SW480 (cell line): ENCODE data around the gene ACD.

Experiments
- DNase-seq: peaks from one replicate; pipeline ENCODE4 v3.0.0-alpha.2; 2016; ENCODE audit warnings: low spot score

The ACD gene

DNA sequence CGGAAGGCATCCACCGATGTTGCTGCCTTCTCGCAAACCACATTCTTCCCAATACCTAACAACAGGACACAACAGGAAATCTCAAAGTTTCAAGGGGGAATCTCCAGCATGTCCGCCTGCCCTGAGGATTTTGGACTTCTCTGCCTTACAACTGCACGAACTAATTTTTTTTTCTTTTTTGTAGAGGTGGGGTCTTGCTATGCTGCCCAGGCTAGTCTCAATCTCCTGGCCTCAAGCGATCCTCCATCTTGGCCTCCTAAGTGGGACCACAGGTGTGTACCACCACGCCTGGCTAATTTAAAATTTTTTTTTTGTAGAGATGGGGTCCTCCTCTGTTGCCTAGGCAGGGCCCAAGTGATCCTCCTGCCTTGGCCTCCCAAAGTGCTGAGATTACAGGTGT is 15.9 kb upstream of the ACD start:
- DNase-seq: no peak

DNA sequence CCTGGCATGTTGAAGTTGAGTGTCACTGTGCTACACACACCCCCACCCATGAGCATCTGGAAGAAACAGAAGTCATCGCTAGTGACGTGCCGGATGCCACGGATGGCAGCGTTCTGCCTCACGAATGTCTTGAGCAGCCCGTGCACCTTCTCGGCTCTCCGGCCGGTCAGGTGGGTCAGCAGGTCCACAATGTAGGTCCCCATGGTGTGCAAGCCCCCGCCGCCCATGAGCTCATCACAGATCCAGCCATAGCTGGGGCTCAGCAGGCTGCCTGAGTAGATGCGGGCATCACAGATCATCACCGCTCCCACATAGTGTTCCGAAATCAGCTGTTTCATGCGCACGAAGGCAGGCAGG is 15.5 kb upstream of the ACD start:
- no peak for DNase-seq

DNA sequence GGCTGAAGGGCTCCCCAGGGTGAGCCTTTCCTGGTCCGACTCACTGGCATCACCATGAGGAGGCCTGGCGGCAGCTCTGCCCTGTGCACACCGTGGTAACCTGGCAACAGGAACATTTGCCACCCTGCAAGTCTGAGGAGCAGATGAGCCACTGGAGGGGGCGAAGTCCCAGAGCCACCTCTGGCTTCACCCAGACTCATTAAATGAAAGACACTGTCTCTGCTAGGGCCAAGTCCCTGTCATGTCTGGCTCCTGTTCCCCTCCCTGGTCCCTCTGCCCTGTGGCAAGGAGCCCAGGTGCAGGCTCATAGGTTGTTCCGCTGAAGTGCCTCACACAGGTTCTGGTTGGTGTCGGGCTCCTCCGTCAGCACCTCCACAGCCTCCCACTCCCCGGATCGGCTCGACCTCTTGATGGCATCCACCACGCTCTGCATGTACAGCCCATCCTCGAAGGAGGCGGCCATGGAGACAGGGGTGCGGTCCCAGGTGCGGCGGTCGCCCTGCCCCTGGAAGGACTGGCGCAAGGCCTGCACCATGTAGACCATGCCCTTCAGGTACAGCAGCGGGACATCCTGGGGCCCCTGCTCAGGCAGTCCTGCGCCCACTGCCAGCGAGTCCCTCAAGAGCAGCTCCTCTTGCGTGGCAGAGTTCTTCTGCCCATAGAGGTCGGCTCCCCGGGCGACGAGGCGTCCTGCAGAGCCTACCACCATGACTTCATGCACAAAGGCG is 15.0 kb upstream of the ACD start:
- no peak for DNase-seq

DNA sequence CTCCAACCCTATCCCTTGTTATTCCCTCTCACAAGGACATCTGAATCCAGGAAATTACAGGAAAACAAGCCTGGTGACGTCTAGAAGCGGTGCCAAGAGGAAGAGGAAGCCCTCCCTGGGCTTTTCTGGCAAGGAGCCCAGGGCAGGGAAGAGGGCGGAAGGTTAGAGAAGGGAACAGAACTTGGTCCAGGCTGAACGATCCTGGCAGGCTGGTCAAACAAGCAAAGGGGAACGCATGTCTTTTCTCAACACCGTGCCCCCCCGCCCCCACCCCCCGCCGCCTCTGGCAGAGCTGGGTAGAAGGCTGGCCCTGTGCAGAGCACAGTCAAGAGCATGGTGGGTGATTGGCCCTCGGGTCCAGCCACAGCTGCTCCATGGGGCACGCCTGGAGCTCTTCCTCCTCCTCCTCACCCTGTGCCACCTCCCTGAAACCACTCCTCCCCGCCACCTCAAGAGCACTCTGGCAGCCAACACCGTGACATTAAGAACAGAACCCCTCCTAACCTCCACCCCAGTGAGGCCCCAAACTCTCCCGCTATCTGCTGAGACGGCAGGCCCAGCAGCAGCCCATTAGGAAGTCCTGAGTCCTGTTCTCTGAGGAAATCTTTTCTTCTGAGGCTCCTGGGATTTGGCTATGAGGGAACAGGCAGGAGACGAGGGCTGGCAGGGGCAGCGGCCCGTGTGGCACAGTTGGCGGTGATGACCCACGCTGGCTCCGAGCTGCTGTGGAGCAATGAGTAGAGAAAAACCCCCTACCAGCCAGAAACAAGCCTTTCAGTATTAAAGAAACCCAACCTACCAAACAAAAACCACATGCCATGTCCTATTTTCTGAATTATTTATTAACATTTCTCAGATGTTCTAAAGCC is 13.9 kb upstream of the ACD start:
- DNase-seq: no peak

DNA sequence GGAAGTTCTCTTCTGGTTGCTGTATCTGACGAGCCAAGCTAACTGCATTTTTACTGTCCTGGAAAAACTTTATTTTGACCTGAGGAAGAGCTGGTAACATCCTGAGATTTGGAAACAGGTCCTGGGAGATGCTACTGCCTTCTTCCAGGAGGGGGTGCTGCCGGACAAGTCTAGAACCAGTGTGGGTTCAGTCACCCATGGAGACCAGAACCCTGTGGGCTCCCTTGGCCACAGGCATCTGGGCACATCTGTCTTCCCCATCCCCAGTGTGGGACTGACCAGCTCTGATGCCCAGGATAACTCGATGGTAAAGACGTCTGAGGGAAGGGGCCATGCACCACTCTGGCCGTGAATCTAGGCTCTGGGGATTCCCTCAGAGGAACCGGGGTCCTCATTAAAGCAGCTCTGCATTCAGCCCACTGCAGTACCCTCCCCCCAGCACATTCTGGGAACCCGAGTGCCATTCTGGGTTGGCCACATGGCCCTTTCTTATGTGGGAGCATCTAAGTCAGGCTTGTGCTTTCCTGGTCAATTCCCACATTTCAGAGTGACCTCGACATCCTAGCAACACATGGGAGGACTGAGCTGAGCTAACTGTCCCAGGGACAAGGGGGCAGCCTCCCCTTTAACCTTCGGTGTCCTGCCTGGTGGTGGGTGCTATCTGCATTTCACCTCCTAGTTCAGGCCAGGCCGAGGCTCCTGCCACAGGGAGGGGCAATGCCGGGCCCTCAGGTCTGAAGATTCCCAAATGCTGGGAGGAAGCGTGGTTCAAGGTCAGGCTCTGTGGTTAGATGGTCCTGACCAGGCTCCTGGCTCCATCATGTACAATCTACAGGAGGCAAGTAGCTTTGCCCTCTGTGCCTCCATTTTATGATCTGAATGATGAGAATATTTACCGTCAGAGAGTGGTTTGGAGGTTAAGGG is 12.9 kb upstream of the ACD start:
- DNase-seq: peak; percentile 39

DNA sequence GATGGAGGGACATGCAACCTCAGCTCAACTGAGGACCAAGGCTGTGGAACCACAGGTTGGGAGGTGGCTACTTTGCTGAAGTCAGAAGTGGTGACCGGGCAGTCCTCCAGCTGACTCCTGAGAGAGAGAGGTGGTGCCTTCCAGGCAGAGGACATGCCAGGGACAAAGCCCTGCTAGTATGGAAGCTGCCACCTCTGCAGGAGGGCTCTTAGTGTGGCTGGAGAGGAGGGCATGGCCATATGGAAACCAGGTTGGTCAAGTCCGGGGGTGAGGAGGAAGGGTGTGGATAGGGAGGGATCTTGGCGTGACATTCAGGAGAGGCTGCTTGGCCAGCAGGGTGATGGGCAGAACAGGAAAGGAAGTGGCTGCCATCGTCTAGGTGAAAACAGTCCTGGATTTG is 12.2 kb upstream of the ACD start:
- DNase-seq: no peak

DNA sequence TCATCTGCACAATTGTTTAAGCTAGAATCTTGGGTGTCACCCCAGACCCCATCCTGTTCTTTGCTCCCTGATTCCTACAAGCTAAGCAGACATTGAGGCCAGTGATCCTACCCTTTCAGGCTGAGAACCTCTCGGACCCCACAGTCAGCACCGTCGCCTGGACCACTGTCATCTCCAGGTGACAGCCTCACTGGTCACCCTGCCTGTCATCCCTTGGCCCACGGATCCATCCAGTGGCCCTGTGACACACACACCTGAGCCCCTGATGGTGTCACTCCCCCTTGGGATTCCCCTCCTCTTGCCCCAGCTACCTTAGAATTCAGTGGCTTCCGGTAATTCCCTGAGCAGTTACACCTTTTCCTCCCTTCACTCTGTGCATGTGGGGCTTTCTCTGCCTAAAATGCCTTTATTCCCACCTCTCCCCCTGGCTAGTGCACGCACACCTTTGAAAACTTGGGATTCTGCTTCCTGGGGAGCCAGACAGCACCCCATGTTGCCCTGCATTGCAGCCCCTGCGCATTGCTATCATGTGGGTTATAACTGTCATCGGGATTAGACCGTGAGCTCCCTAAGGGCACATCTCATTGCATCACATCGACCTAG is 9.5 kb upstream of the ACD start:
- DNase-seq: no peak

DNA sequence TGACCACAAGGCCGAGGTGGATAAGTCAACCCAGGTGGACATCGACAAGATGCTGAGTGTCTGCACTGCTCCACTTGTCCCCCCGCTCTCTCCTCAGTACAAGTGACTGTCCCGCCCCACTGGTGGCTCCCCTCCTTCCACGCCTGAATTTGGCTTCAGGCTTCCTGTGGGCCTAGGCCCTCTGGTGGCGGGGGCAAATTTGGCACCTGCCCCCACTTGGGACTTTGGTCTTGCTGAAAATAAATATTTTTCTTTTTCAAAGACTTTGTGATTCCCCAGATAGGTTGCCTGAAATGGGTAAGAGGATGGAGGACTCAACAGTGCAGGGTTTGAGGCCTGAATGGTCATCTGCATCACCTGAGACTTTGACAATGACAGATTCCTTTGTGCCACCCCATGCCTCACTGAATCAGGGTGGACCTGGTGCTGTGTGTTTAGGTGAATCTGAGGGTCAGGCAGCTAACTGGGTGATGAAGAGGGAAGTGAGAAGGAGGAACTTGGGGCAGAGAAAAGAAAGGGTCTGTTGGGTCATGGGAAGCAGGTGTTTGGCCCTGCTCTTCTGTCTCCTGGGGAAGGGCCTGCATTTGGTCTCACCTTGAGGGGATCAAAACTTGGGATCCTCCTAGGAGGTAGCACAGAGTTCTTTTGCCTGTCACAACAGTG is 8.6 kb upstream of the ACD start:
- no peak for DNase-seq

DNA sequence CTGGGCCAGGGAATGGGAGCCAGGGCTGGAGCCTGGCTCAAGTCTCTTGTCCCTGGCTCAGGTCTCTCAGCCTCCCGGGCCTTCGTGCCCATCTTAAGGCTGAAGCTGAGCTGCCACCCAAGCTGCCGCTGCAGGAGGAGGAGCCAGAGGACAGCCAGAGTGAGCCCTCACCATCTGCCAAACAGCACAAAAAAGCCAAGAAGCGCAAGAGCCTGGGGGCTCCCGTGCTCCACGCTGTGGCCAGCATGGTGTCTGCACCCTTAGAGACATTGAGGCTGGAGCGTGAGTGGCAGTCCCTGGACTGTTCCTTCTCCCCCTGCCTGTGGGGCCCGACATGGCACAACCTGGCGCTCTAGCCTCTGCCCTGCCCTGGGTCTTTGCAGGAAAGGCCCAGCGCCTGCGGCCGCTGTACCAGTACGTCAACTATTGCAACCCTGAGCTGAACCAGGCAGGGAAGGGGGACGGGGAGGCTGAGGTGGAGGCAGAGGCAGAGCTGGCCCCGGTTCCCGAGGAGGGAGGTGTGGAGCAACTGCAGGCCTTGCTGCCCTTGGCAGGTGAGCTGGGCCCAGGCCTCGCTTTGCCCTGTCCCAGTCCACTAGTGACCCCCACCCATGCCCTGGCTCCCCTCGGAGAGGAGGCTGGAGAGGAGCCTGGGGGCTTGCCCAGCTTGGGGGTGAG is 7.9 kb upstream of the ACD start:
- DNase-seq: peak; percentile 48

DNA sequence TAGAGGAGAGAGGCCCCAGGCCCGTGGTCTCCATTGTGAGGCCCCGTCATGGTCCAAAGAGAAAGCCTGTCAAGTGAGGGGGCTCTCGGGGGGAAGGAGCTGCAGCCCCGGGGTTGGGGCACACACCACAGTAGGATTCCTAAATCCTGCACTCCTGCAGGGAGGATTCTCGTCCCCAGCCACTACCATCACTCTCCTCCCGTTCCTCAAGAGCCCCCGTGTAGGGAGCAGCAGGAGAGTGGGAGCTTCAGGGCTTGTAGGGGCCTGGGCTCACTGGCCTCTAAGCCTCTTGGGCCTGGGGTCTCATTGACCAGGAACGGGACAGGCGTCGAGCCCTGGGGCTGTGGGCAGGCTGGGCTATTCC is 7.4 kb upstream of the ACD start:
- no peak for DNase-seq

DNA sequence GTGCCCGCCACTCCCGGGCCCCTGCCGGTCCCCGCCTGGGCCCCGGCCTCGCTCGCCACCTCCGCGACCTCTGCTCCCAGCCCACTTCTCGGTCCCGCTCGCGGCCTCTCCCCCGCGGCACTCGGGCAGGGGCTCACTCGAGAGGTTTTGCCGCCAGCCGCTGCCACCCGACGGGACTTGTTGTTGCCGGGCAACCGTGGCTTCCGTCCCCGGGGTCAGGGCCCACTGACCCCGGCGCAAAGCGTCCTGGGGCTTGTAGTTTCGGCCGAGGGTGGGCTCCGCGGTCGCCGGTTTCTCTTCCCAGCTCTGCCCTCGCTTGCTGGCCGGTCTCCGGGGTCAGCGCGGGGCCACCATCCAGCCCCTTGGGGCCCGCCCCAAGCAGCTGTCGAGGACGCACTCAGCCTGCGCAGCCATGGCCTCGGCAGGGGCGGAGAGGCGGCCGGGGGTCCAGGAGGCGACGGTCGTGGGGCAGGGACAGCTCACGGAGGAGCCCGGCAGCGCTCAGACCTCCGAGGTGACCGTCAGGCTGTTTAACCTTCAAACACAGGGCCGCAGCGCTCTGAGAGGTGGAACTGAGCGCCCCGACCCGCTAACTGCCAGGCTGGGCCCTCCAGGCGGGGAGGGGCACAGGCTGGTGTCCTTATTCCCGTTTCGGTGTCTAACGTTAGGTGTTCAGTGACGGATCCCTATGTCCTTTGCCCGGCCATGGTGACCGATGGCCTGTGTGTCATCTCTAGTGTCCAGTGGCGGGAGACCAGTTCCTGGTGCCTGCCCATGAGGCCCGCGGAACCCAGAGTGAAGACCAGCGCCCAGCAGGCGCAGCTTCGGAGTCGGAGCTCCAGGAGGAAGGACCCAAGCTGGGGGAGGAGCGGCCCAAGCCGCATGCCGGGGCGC is 6.7 kb upstream of the ACD start, which contains the start of the genes C16orf86 and ENKD1:
C16orf86 (plus strand) TSS at position 256 of the 894 bp plus-strand sequence; CDS start at position 413, 157 bp downstream.
ENKD1 (minus strand) TSS at position 192 of the 894 bp plus-strand sequence. CDS start 308 bp downstream, outside the sequence.
- peak; percentile 71 for DNase-seq

DNA sequence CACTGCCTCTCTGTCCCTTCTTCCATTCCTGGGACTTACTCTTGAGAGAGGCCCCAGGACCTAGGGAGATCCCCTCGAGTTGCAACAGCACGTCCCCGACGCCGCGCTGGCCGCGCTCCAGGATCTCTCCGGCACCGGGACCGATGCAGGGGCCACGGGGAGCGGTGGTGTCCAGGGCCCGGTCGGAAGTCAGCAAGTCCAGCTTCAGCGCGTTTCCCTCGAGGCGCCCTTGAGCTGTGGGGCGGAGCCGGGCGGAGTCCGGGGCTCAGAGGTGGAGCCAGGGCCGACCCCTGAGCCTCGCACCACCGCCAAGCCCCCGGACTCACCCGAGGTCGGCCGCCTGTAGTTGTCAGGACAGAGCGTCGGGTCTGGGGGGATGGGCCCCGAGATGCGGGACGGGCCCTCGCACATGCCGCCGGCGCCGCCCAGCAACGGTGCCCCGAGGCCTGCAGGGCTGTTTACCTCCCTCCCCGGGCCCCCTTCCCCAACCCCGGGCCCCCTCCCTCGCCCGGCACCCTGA is 6.0 kb upstream of the ACD start:
- DNase-seq: no peak

DNA sequence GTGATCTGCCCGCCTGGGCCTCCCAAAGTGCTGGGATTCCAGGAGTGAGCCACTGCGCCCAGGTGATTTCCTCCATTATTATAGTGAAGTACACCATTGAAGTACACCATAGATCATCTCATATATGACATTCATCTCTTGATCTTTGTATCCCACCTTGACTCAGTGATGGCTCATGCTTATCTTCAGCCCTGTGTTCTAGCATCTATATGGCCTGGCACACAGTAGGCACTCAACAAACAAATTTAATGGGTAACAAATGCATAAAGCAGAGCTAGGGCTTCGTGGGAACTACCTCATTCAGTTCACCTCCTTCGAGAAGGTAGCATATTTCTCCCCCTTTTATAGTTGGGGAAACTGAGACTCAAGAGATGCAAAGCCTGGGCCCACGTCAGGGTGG is 5.5 kb upstream of the ACD start:
- no peak for DNase-seq

DNA sequence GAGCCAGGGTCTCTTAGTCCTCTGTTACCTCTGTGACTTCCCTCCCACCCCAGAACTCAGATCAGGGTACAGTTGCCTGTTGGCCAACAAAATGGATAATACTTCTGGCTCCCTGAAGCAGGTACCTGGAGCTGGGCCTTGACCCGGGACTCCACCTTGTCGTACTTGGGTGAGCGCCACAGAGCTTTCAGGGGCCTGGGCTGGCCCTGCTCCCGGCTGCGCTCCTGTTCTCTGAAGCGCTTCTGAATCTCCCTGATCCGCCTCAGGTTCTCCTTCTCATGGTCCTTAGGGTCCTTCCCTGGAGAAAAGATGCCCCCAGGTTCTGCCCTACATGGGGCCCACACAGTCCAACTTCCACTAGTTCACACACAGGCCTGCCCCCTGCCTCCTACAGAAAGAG is 4.8 kb upstream of the ACD start:
- DNase-seq: no peak

DNA sequence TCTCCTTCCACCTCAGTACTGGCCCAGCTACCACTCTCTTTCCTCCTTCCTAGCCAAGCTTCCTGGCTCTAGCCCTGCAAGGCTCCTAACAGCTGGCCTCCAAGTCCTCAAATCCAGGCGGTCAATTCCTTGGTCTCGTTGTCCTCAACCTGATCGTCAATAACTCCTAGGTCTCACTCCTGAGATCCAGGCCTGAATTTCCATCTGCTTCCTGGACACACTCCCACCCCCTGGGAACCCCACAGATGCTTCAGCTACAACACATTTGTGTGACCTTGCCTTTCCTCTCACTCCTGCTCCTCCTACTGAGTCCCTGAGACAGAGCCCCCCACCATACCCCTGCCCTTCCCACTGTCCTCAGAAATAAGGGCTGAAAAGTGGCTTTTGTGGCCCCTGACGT is 4.2 kb upstream of the ACD start:
- no peak for DNase-seq

DNA sequence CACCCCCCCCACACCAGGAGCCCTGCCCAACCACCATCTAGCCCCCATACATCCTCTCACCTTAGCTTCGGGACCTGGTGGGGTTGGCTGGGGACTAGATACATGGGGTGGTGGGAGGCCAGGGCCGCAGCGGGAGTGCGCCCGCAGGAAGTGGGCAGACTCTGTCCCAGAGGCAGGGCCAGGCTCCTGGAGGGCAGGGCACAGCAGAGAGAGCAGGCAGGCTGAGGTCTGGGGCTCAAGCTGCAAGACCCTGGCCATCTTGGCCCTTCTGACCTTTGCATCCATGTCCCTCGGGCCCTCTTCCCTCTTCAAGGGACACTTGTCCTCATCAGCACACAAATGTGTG is 3.8 kb upstream of the ACD start:
- DNase-seq: no peak

DNA sequence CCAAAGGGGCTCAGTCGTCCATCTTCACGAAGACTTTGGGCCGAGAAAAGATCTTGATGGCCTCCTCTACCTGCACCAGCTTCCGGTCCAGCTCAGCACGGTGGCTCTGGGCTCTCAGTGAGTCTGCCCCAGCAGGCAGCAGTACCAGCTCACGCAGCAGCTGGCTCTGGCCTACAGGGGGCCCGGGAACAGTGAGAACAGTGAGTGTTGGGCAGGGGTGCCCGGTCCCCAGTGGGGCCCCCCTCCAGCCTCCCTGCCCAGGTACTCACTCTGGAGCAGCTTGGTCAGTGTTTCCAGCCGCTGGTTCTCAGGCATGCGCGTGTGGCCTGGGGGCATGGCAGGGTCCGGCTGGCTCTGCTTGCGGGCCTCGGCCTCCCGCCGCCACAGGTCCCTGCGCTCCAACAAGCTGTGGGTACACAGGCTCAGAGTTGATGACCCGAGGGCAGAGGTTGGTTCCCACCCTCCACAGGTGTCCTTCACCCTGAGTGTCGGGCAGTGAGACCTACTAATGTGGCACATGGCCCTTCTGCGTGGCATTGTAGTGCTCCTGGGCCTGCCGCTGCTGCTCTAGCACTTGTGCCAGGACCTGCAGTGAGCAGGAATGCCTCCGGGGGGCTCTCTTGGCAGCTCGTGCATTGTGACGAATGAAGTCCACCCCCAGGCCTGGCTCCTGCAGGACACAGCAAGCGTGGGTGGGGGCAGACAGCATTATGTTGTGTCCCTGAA is 3.3 kb upstream of the ACD start:
- DNase-seq: no peak

DNA sequence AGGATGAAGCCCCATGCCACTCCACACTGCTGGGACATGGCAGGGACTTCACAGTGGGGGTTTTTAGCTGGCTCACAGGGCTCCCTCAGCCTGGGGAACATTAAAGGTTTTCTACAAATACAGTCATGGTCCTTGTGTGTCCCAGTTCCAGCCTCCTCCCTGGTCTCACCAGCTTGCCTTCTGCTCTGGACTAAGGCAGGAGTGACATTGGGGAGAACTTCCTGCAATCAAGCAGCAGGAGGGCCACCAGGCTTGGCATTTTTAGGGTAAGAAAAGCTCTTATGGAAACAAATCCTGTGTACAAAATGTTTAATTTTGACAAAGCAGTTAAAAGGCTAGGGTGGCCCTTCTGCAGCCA is 2.6 kb upstream of the ACD start:
- DNase-seq: no peak
